ENCODE data around the gene IRAK2.

- TF ChIP-seq POLR2A (IDR thresholded peaks at IDR 0.05) = no peak
- TF ChIP-seq, protein P1, sequence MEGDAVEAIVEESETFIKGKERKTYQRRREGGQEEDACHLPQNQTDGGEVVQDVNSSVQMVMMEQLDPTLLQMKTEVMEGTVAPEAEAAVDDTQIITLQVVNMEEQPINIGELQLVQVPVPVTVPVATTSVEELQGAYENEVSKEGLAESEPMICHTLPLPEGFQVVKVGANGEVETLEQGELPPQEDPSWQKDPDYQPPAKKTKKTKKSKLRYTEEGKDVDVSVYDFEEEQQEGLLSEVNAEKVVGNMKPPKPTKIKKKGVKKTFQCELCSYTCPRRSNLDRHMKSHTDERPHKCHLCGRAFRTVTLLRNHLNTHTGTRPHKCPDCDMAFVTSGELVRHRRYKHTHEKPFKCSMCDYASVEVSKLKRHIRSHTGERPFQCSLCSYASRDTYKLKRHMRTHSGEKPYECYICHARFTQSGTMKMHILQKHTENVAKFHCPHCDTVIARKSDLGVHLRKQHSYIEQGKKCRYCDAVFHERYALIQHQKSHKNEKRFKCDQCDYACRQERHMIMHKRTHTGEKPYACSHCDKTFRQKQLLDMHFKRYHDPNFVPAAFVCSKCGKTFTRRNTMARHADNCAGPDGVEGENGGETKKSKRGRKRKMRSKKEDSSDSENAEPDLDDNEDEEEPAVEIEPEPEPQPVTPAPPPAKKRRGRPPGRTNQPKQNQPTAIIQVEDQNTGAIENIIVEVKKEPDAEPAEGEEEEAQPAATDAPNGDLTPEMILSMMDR (IDR thresholded peaks at IDR 0.05) = no peak
These were observed 112.5 kb downstream of the IRAK2 start for GRCh38 chr3:10277115-10277625.

Measured in body of pancreas (tissue), 4 donors.